Measurements from ENCODE around the gene MYCT1.

DNA sequence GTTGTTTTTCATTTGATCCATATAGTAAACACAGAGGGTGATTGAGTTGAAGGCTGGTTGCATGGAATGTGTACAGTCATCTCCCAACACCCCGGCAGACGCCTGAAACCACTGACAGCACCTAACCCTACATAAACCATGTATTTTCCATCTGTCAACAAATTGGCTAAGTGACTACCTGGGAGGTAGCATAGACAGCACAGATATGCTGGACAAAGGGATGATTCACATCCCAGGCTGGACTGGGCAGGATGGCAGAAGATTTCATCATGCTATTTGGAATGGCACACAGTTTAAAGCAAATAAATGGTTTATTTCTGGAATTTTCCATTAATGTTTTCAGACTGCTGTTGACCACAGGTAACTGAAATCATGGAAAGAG, 48.5 kb downstream of the MYCT1 start:
- TF ChIP-seq, protein P1, sequence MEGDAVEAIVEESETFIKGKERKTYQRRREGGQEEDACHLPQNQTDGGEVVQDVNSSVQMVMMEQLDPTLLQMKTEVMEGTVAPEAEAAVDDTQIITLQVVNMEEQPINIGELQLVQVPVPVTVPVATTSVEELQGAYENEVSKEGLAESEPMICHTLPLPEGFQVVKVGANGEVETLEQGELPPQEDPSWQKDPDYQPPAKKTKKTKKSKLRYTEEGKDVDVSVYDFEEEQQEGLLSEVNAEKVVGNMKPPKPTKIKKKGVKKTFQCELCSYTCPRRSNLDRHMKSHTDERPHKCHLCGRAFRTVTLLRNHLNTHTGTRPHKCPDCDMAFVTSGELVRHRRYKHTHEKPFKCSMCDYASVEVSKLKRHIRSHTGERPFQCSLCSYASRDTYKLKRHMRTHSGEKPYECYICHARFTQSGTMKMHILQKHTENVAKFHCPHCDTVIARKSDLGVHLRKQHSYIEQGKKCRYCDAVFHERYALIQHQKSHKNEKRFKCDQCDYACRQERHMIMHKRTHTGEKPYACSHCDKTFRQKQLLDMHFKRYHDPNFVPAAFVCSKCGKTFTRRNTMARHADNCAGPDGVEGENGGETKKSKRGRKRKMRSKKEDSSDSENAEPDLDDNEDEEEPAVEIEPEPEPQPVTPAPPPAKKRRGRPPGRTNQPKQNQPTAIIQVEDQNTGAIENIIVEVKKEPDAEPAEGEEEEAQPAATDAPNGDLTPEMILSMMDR (IDR thresholded peaks at IDR 0.05 in 8 of 11, conservative IDR thresholded peaks at IDR 0.05 in 3 of 11): no peak
- TF ChIP-seq POLR2A (IDR thresholded peaks at IDR 0.05): no peak
